T-helper 17 cell (primary cell): ENCODE data around the gene DEGS1. TPM values are rescaled to one million over a fixed set of nuclear protein-coding genes. Genes with fewer than 3 reads are reported as not detected.

ENCODE experiments used
- ATAC-seq: fragments of 150-1000 bp; cut with Tn5 transposase; 2 replicates; pipeline ENCODE4 v1.10.0; 2021; ENCODE audit warnings: mild to moderate bottlenecking, moderate library complexity
- DNase-seq, 3 donors: peaks; one replicate each; pipeline versions ENCODE4 v3.0.0 to v3.0.0-alpha.2; 2020 to 2021
- H3K9me3 ChIP-seq: one replicate; pipeline ENCODE4 v1.7.0; 2013; ENCODE audit warnings: low read length, mild to moderate bottlenecking; ENCODE audit not compliant: control insufficient read depth, poor library complexity, severe bottlenecking
- H3K27ac Mint-ChIP-seq: one replicate; pipeline ENCODE4 v1.8.0; 2022; ENCODE audit warnings: mild to moderate bottlenecking, moderate library complexity, mixed read lengths
- H3K27me3 Mint-ChIP-seq: one replicate; pipeline ENCODE4 v1.8.0; 2022; ENCODE audit warnings: mixed read lengths
- H3K36me3 Mint-ChIP-seq: one replicate; pipeline ENCODE4 v1.8.0; 2022; ENCODE audit warnings: low read depth, mixed read lengths
- H3K4me1 Mint-ChIP-seq: one replicate; pipeline ENCODE4 v1.8.0; 2022; ENCODE audit warnings: mild to moderate bottlenecking, mixed read lengths
- H3K4me3 Mint-ChIP-seq: one replicate; pipeline ENCODE4 v1.8.0; 2022; ENCODE audit warnings: mild to moderate bottlenecking, moderate library complexity, mixed read lengths
- total RNA-seq, 4 donors: library from RNA in 2 of 4; stranded (reverse) in 2 of 4; gene quantifications; one replicate each; pipeline ENCODE4 v1.2.3 and lab custom pipeline; 2022 to 2026

DEGS1 gene
- total RNA-seq, 2 donors from 2014 or later: 50.7 to 53.8 TPM

DNA sequence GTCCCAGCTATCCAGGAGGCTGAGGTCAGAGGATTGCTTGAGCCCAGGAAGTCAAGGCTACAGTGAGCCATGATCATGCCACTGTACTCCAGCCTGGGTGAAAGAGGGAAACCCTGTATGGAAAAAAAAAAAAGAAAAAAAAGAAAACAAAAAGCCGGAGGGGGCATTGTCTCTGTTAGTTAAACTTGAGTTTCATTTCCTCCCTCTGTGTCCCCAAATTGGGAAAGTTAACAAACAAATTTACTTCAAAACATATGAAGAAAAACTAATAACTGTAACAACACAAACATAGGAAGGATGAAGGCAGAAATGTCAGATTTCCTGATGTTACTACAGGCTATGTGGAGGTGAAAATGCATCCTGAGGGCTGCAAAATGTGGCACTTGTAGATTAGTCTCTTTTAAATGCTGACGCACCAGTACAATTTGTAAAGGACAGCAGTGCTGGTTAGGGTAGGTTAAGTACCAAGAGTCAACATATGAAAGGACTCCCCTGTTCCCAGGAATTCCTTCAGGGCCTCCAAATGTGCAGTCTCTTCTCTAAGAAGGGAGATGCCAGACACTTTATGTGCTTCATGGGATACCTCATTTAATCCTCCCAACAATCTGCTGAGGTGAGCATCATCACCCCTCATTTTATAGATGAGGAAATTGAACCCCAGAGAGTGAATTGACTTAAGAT, 52.9 kb downstream of the DEGS1 start:
- Mint-ChIP-seq H3K36me3 (peaks cover 4% of the 10 kb centered on the region), H3K4me3 (no peak overlapping the region), H3K27me3 (no peaks in the 10 kb centered on the region), H3K27ac (no peak overlapping the region), H3K4me1 (peaks cover 2% of the 10 kb centered on the region)
- no peak for DNase-seq
- ATAC-seq: no peak
- H3K9me3 ChIP-seq: no peaks in the 10 kb centered on the region

- H3K4me1 Mint-ChIP-seq: peaks cover 2% of the 10 kb centered on the region
- no peaks in the 10 kb centered on the region for H3K27me3 Mint-ChIP-seq
- H3K4me3 Mint-ChIP-seq: no peak overlapping the region
Measured at GRCh38 chr1:224237119-224237881, 54.3 kb downstream of the DEGS1 start.

DNA sequence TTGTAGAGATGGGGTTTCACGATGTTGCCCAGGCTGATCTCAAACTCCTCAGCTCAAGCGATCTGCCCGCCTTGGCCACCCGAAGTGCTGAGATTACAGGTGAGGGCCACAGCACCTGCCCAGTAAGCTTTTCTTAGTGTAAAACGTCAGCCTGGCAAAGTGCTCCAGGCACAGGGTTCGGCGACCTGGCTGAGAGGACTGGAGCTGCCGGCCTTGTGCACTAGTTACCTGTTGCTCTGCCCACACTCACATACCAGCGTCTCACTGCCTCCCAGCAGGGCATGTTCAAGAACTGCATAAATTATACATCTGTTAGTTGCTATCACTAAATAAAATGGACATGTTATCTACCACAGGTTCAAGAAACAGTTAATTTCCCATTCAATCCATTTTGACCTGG, 55.2 kb downstream of the DEGS1 start:
- ATAC-seq: no peak
- Mint-ChIP-seq H3K27ac (no peak overlapping the region), H3K27me3 (no peaks in the 10 kb centered on the region), H3K4me3 (no peak overlapping the region), H3K4me1 (peaks cover 2% of the 10 kb centered on the region), H3K36me3 (peaks cover 2% of the 10 kb centered on the region)
- DNase-seq: no peak
- H3K9me3 ChIP-seq: no peaks in the 10 kb centered on the region

More at GRCh38 chr1:224237119-224237881, 54.3 kb downstream of the DEGS1 start:
- Mint-ChIP-seq H3K36me3 (peaks cover 2% of the 10 kb centered on the region), H3K27ac (no peak overlapping the region)
- no peak for ATAC-seq
- DNase-seq: no peak
- H3K9me3 ChIP-seq: no peaks in the 10 kb centered on the region

DNA sequence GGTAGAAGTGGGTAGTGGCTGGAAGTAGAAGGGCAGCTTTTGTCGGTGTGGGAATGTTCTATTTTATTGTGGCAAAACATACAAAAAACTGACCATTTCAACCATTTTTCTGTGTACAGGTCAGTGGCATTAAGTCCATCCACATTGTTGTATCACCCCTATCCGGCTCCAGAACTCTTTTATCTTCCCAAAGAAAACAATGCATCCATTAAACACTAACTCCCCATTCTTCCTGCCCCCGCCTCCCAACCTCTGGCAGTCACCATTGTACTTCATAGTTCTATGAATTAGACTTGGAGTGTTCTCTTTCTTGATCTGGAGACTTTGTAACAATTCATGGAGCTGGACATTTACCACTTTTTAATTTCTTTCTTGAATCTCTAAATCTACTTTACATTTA, 55.7 kb downstream of the DEGS1 start:
- Mint-ChIP-seq H3K4me1 (peaks cover 2% of the 10 kb centered on the region), H3K27me3 (no peaks in the 10 kb centered on the region), H3K36me3 (peaks cover 2% of the 10 kb centered on the region), H3K4me3 (no peak overlapping the region), H3K27ac (no peak overlapping the region)
- H3K9me3 ChIP-seq: no peaks in the 10 kb centered on the region
- no peak for ATAC-seq
- DNase-seq: no peak

Other genes starting within 250 kb of the DEGS1 start
- 10 to 100 TPM; 22.2 to 30.5 TPM for gene FBXO28, start 69.1 kb upstream of the DEGS1 start, total RNA-seq
- 10 to 100 TPM; 24.8 to 28.3 TPM for gene NVL, start 146.9 kb downstream of the DEGS1 start, total RNA-seq
- 10 to 100 TPM; 19.1 to 24.1 TPM for gene CNIH4, start 173.6 kb downstream of the DEGS1 start, total RNA-seq